Left ventricle myocardium inferior (tissue), 1 donor: Measurements from ENCODE around the gene NOXO1. TPM values are rescaled to one million over a fixed set of nuclear protein-coding genes. Genes with fewer than 3 reads are reported as not detected.

Experiments used
- DNase-seq: peaks from one replicate; pipeline ENCODE4 v3.0.0-alpha.2; 2020
- H3K27ac ChIP-seq: fragments of 200-600 bp; replicated peaks from 2 replicates; pipeline ENCODE4 v1.8.0; 2021
- H3K27me3 ChIP-seq: fragments of 200-600 bp; 2 replicates; pipeline ENCODE4 v1.8.0; 2021; ENCODE audit warnings: low read depth
- H3K36me3 ChIP-seq: fragments of 200-600 bp; 2 replicates; pipeline ENCODE4 v1.8.0; 2021
- H3K4me1 ChIP-seq: fragments of 200-600 bp; 2 replicates; pipeline ENCODE4 v1.8.0; 2021
- H3K4me3 ChIP-seq: fragments of 200-600 bp; 2 replicates; pipeline ENCODE4 v1.8.0; 2021; ENCODE audit warnings: mild to moderate bottlenecking, moderate library complexity
- H3K9me3 ChIP-seq: fragments of 200-600 bp; replicated peaks from 2 replicates; pipeline ENCODE4 v1.8.0; 2021
- CTCF ChIP-seq: fragments of 200-600 bp; IDR thresholded peaks from 2 replicates; pipeline ENCODE4 v1.8.0; 2021; ENCODE audit warnings: antibody characterized with exemption, mild to moderate bottlenecking, borderline replicate concordance
- intact Hi-C: fragments of 100-400 bp; cut with micrococcal nuclease; formaldehyde crosslinking; loops from one replicate; pipeline ENCODE4 v1.11.0; 2022
- total RNA-seq: library from RNA; stranded (reverse); fragmentation: NEBNext Ultra II Directional; extraction: Animal tissue kit (Norgen Biotek cat#: 25700); gene quantifications from one replicate; pipeline ENCODE4 v1.2.1, GENCODE V29; 2021
- donor health status: DM: no; HTN: yes; CAD: no; lungs with severe emphysema.

Gene NOXO1
- total RNA-seq, 1 donor from 2014 or later: not detected

GRCh38 chr16:1929105-1929504 is 52.2 kb downstream of the NOXO1 start:
- intact Hi-C loops: loop anchor here (10.0 kb wide), 1 partner anchor 64 kb away; no protein-coding TSS in a partner anchor
- Histone ChIP-seq H3K27me3 (peaks cover 20% of the 10 kb centered on the region), H3K27ac (peak overlapping the region; percentile 85), H3K36me3 (no peaks in the 10 kb centered on the region), H3K9me3 (no peaks in the 10 kb centered on the region), H3K4me3 (peak overlapping the region; percentile 76), H3K4me1 (peaks cover 13% of the 10 kb centered on the region)
- no peak for TF ChIP-seq CTCF
- DNase-seq: no peak

Other genes starting within 250 kb of the NOXO1 start
- 37.0 TPM for gene NME3, start 209.9 kb downstream of the NOXO1 start, total RNA-seq
- 7.4 TPM for gene EME2, start 208.7 kb downstream of the NOXO1 start, total RNA-seq
- gene MRPS34, start 208.3 kb downstream of the NOXO1 start, total RNA-seq: 78.0 TPM
- 36.8 TPM for gene SPSB3, start 198.9 kb downstream of the NOXO1 start, total RNA-seq
- gene NUBP2, start 198.5 kb downstream of the NOXO1 start, total RNA-seq: 36.2 TPM
- not detected for gene IGFALS, start 187.8 kb downstream of the NOXO1 start, total RNA-seq
- gene HAGH, start 154.6 kb downstream of the NOXO1 start, total RNA-seq: 172 TPM
- 26.3 TPM for gene FAHD1, start 154.3 kb downstream of the NOXO1 start, total RNA-seq
- not detected for gene MEIOB, start 109.3 kb downstream of the NOXO1 start, total RNA-seq
- not detected for gene HS3ST6, start 63.1 kb downstream of the NOXO1 start, total RNA-seq
- gene MSRB1, start 38.3 kb downstream of the NOXO1 start, total RNA-seq: 32.7 TPM
- 262 TPM for gene RPL3L, start 26.8 kb downstream of the NOXO1 start, total RNA-seq
- 601 TPM for gene NDUFB10, start 21.9 kb downstream of the NOXO1 start, total RNA-seq
- 753 TPM for gene RPS2, start 16.6 kb downstream of the NOXO1 start, total RNA-seq
- gene RNF151, start 14.6 kb downstream of the NOXO1 start, total RNA-seq: not detected
- gene TBL3, start 9.4 kb downstream of the NOXO1 start, total RNA-seq: 22.6 TPM
- gene GFER, start 2.7 kb upstream of the NOXO1 start, total RNA-seq: 23.3 TPM
- 0.38 TPM for gene SYNGR3, start 8.5 kb upstream of the NOXO1 start, total RNA-seq
- 14.5 TPM for gene ZNF598, start 28.4 kb upstream of the NOXO1 start, total RNA-seq
- not detected for gene NPW, start 38.3 kb upstream of the NOXO1 start, total RNA-seq
- 221 TPM for gene NHERF2, start 45.4 kb upstream of the NOXO1 start, total RNA-seq
- 21.7 TPM for gene NTHL1, start 66.4 kb upstream of the NOXO1 start, total RNA-seq
- 80.1 TPM for gene TSC2, start 66.5 kb upstream of the NOXO1 start, total RNA-seq
- 83.9 TPM for gene PKD1, start 154.4 kb upstream of the NOXO1 start, total RNA-seq
- 1.7 TPM for gene RAB26, start 167.2 kb upstream of the NOXO1 start, total RNA-seq
- gene TRAF7, start 174.3 kb upstream of the NOXO1 start, total RNA-seq: 26.0 TPM
- gene CASKIN1, start 215.1 kb upstream of the NOXO1 start, total RNA-seq: 4.0 TPM
- 27.3 TPM for gene MLST8, start 224.0 kb upstream of the NOXO1 start, total RNA-seq
- gene BRICD5, start 229.4 kb upstream of the NOXO1 start, total RNA-seq: 10.9 TPM
- 34.1 TPM for gene PGP, start 233.4 kb upstream of the NOXO1 start, total RNA-seq
- gene E4F1, start 242.1 kb upstream of the NOXO1 start, total RNA-seq: 13.5 TPM